IMR-90 (cell line): ENCODE data around the gene NISCH.

ENCODE experiments used
- BHLHE40 ChIP-seq: fragments of 150-350 bp; IDR thresholded peaks from 2 replicates; pipeline ENCODE4 v1.6.1; 2016; ENCODE audit warnings: mild to moderate bottlenecking, low read depth, low read length
- CEBPB ChIP-seq: IDR thresholded peaks from 2 replicates; pipeline ENCODE4 v1.6.1; 2012; ENCODE audit warnings: low read depth, low read length, improper control_type of control experiment
- CHD1 ChIP-seq: IDR thresholded peaks from 2 replicates; pipeline ENCODE4 v1.6.1; 2012; ENCODE audit warnings: low read depth, low read length, improper control_type of control experiment
- FOS ChIP-seq: fragments of 150-350 bp; IDR thresholded peaks from 2 replicates; pipeline ENCODE4 v1.6.1; 2016; ENCODE audit warnings: low read depth, low read length
- MAFK ChIP-seq: IDR thresholded peaks from 2 replicates; pipeline ENCODE4 v1.6.1; 2012; ENCODE audit warnings: low read depth, low read length, improper control_type of control experiment
- NFE2L2 ChIP-seq: fragments of 150-350 bp; IDR thresholded peaks from 2 replicates; pipeline ENCODE4 v1.6.1; 2016; ENCODE audit warnings: low read depth, mild to moderate bottlenecking, low read length
- POLR2A ChIP-seq: IDR thresholded peaks from 2 replicates; pipeline ENCODE4 v1.6.1; 2012; ENCODE audit warnings: mild to moderate bottlenecking, low read depth, low read length
- RAD21 ChIP-seq: IDR thresholded peaks from 2 replicates; pipeline ENCODE4 v1.6.1; 2012; ENCODE audit warnings: low read length, improper control_type of control experiment
- RCOR1 ChIP-seq: IDR thresholded peaks from 2 replicates; pipeline ENCODE4 v1.6.1; 2012; ENCODE audit warnings: mild to moderate bottlenecking, low read length, improper control_type of control experiment; ENCODE audit not compliant: insufficient replicate concordance
- SMC3 ChIP-seq: fragments of 150-350 bp; IDR thresholded peaks from 2 replicates; pipeline ENCODE4 v1.6.1; 2016; ENCODE audit warnings: low read depth, mild to moderate bottlenecking, antibody characterized with exemption, low read length, moderate library complexity
- TF ChIP-seq, protein P1 (sequence below): conservative IDR thresholded peaks from 2 replicates; pipeline ENCODE4 v1.5.1; 2012; ENCODE audit warnings: mild to moderate bottlenecking, low read depth, low read length, improper control_type of control experiment
- TF ChIP-seq, protein P2 (sequence below): fragments of 150-350 bp; IDR thresholded peaks from 2 replicates; pipeline ENCODE4 v1.6.1; 2017; ENCODE audit warnings: mild to moderate bottlenecking, antibody characterized with exemption, low read length, low read depth
- TF ChIP-seq, protein P3 (sequence below): fragments of 150-350 bp; IDR thresholded peaks from 2 replicates; pipeline ENCODE4 v1.6.1; 2016; ENCODE audit warnings: low read depth, mild to moderate bottlenecking, low read length, moderate library complexity, borderline replicate concordance

DNA sequence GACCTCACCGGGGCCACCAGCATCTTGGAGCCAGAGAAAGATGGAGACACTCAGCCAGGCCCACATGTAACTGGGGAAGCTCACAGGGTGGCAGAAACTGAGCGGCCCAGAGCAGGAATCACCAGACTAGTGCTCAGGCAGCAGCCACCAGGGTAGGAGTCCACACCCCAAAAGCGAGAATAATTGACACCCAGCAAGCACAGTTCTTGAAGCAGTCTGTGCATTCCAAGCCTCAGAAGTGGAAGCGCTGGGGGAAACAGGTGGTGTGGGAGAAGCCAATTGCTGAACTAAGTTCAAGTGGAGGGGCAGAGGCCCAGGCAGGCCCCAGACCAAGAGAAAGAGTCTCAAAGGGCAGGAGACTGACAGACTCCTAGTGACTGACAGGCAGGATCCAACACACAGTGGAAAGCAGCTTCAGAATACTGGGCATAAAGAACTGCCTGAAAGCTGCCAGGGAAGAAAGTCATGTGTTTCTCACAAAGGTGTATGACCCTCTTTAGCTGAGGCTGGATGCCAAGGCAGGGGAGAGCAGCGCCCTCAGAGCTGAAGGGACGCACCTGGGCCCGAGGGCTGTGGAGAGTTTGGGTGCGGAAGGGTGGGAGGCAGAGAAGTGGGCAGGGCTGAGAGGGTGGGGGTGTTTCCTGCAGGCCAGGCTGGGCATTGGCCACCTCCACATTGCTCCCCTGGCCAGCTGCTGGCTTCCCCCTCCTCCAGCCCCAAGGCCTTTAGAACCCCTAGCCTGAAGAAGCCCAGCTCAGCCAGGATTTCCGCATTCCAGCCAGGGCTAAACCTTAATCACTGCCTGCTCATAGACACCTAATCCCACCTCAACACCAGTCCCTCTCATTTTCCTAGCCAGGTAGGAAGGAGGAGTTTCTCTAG lies 70.5 kb downstream of the NISCH start:
- TF ChIP-seq, protein P1, sequence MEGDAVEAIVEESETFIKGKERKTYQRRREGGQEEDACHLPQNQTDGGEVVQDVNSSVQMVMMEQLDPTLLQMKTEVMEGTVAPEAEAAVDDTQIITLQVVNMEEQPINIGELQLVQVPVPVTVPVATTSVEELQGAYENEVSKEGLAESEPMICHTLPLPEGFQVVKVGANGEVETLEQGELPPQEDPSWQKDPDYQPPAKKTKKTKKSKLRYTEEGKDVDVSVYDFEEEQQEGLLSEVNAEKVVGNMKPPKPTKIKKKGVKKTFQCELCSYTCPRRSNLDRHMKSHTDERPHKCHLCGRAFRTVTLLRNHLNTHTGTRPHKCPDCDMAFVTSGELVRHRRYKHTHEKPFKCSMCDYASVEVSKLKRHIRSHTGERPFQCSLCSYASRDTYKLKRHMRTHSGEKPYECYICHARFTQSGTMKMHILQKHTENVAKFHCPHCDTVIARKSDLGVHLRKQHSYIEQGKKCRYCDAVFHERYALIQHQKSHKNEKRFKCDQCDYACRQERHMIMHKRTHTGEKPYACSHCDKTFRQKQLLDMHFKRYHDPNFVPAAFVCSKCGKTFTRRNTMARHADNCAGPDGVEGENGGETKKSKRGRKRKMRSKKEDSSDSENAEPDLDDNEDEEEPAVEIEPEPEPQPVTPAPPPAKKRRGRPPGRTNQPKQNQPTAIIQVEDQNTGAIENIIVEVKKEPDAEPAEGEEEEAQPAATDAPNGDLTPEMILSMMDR, result no peak
- no peak for TF ChIP-seq SMC3
- no peak for TF ChIP-seq POLR2A
- TF ChIP-seq, protein P2, sequence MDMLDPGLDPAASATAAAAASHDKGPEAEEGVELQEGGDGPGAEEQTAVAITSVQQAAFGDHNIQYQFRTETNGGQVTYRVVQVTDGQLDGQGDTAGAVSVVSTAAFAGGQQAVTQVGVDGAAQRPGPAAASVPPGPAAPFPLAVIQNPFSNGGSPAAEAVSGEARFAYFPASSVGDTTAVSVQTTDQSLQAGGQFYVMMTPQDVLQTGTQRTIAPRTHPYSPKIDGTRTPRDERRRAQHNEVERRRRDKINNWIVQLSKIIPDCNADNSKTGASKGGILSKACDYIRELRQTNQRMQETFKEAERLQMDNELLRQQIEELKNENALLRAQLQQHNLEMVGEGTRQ, result no peak
- no peak for TF ChIP-seq RAD21
- no peak for TF ChIP-seq NFE2L2
- no peak for TF ChIP-seq FOS
- TF ChIP-seq, protein P3, sequence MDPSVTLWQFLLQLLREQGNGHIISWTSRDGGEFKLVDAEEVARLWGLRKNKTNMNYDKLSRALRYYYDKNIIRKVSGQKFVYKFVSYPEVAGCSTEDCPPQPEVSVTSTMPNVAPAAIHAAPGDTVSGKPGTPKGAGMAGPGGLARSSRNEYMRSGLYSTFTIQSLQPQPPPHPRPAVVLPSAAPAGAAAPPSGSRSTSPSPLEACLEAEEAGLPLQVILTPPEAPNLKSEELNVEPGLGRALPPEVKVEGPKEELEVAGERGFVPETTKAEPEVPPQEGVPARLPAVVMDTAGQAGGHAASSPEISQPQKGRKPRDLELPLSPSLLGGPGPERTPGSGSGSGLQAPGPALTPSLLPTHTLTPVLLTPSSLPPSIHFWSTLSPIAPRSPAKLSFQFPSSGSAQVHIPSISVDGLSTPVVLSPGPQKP, result no peak
- TF ChIP-seq RCOR1, result no peak
- TF ChIP-seq CEBPB, result no peak
- TF ChIP-seq CHD1, result no peak
- no peak for TF ChIP-seq MAFK
- TF ChIP-seq BHLHE40, result no peak
